IMR-90 (cell line): ENCODE measurements around the gene SPATA46. TPM values are rescaled to one million over a fixed set of nuclear protein-coding genes. Genes with fewer than 3 reads are reported as not detected.

Source experiments
- ATAC-seq: fragments of 200-7000 bp; cut with Tn5 transposase; 2 replicates; pipeline ENCODE4 v1.9.1; 2020; ENCODE audit warnings: low read depth, mild to moderate bottlenecking, moderate library complexity
- BruUV-seq: library from RNA; stranded (reverse); fragments of 400-500 nt; replicated peaks from 2 replicates; lab custom pipeline; 2021; lab: Mats Ljungman, UMichigan
- CTCF ChIA-PET: fragments of 300-600 bp; formaldehyde crosslinking; extraction: SDS; loops from one replicate; lab custom pipeline; 2021; ENCODE audit warnings: antibody characterized with exemption; lab: Yijun Ruan, JAX
- POLR2A ChIA-PET: fragments of 300-600 bp; sonication (Branson Sonifier 250); formaldehyde crosslinking; loops from one replicate; lab custom pipeline; 2022; ENCODE audit warnings: antibody characterized with exemption; ENCODE audit not compliant: unreplicated experiment; lab: Charles Lee
- DNase-seq: peaks from one replicate; pipeline ENCODE4 v3.0.0; 2013
- H2AFZ ChIP-seq: replicated peaks from 2 replicates; pipeline ENCODE3; 2013; ENCODE audit warnings: low read length, mild to moderate bottlenecking; ENCODE audit not compliant: poor library complexity
- H2AK5ac ChIP-seq: 2 replicates; pipeline ENCODE4 v1.6.1; 2013; ENCODE audit warnings: low read depth, low read length, inconsistent platforms
- H2AK9ac ChIP-seq: replicated peaks from 2 replicates; pipeline ENCODE3; 2013; ENCODE audit warnings: mild to moderate bottlenecking, low read depth, low read length, moderate library complexity; ENCODE audit not compliant: poor library complexity
- H2BK120ac ChIP-seq: 2 replicates; pipeline ENCODE4 v1.6.1; 2013; ENCODE audit warnings: low read depth, low read length, inconsistent platforms
- H2BK15ac ChIP-seq: 3 replicates; pipeline ENCODE4 v1.6.1; 2013; ENCODE audit warnings: low read depth, low read length, inconsistent platforms
- H2BK20ac ChIP-seq: 2 replicates; pipeline ENCODE4 v1.6.1; 2013; ENCODE audit warnings: low read depth, mild to moderate bottlenecking, inconsistent platforms, low read length, moderate library complexity
- H2BK5ac ChIP-seq: 2 replicates; pipeline ENCODE4 v1.6.1; 2013; ENCODE audit warnings: mild to moderate bottlenecking, low read depth, low read length, inconsistent platforms; ENCODE audit not compliant: poor library complexity, severe bottlenecking
- H3K14ac ChIP-seq: replicated peaks from 2 replicates; pipeline ENCODE4 v1.6.1; 2013; ENCODE audit warnings: low read depth, low read length, inconsistent platforms
- H3K18ac ChIP-seq: 2 replicates; pipeline ENCODE4 v1.6.1; 2013; ENCODE audit warnings: low read depth, low read length, control low read depth
- H3K23ac ChIP-seq: 2 replicates; pipeline ENCODE4 v1.6.1; 2013; ENCODE audit warnings: low read depth, low read length, inconsistent platforms
- H3K27ac ChIP-seq: 2 replicates; pipeline ENCODE4 v1.5.1; 2013; ENCODE audit warnings: mild to moderate bottlenecking, control low read depth, low read length; ENCODE audit not compliant: insufficient read depth
- H3K27me3 ChIP-seq: 2 replicates; pipeline ENCODE4 v1.6.1; 2013; ENCODE audit warnings: low read length; ENCODE audit not compliant: control insufficient read depth, insufficient read depth
- H3K36me3 ChIP-seq: 2 replicates; pipeline ENCODE4 v1.6.1; 2013; ENCODE audit warnings: low read length, mixed read lengths; ENCODE audit not compliant: control insufficient read depth, insufficient read depth
- H3K4ac ChIP-seq: 2 replicates; pipeline ENCODE4 v1.6.1; 2013; ENCODE audit warnings: low read depth, low read length, inconsistent platforms
- H3K4me1 ChIP-seq: 2 replicates; pipeline ENCODE4 v1.6.1; 2013; ENCODE audit warnings: low read length, mixed read lengths; ENCODE audit not compliant: control insufficient read depth, insufficient read depth
- H3K4me2 ChIP-seq: 2 replicates; pipeline ENCODE4 v1.6.1; 2013; ENCODE audit warnings: low read depth, mild to moderate bottlenecking, control low read depth, low read length, moderate library complexity
- H3K4me3 ChIP-seq: 2 replicates; pipeline ENCODE4 v1.5.1; 2013; ENCODE audit warnings: low read depth, mild to moderate bottlenecking, control low read depth, low read length, moderate library complexity; ENCODE audit not compliant: insufficient read depth
- H3K56ac ChIP-seq: 2 replicates; pipeline ENCODE4 v1.6.1; 2013; ENCODE audit warnings: low read length, inconsistent platforms; ENCODE audit not compliant: insufficient read depth; ENCODE audit errors: extremely low read depth
- H3K79me1 ChIP-seq, 2 experiments: 2 replicates each; pipeline ENCODE4 v1.6.1; 2013; ENCODE audit warnings: low read length in 2 of 2, inconsistent platforms in 1 of 2, low read depth in 1 of 2
- H3K9ac ChIP-seq: 2 replicates; pipeline ENCODE4 v1.6.1; 2013; ENCODE audit warnings: low read depth, low read length, control low read depth
- H3K9me1 ChIP-seq: 2 replicates; pipeline ENCODE4 v1.6.1; 2013; ENCODE audit warnings: low read length, inconsistent platforms; ENCODE audit not compliant: insufficient read depth
- H3K9me3 ChIP-seq: 2 replicates; pipeline ENCODE4 v1.6.1; 2013; ENCODE audit warnings: low read length; ENCODE audit not compliant: control insufficient read depth, insufficient read depth
- H4K20me1 ChIP-seq: 2 replicates; pipeline ENCODE4 v1.6.1; 2013; ENCODE audit warnings: low read length, inconsistent platforms; ENCODE audit not compliant: insufficient read depth
- H4K5ac ChIP-seq: 2 replicates; pipeline ENCODE4 v1.6.1; 2013; ENCODE audit warnings: mild to moderate bottlenecking, low read depth, low read length, control low read depth
- H4K8ac ChIP-seq, 2 experiments: 2 replicates each; pipeline ENCODE4 v1.6.1; 2013; ENCODE audit warnings: low read depth in 2 of 2, low read length in 2 of 2, control low read depth in 1 of 2, inconsistent platforms in 1 of 2
- H4K91ac ChIP-seq: 2 replicates; pipeline ENCODE4 v1.6.1; 2013; ENCODE audit warnings: low read depth, low read length, inconsistent platforms; ENCODE audit not compliant: insufficient read depth
- BHLHE40 ChIP-seq: fragments of 150-350 bp; IDR thresholded peaks from 2 replicates; pipeline ENCODE4 v1.6.1; 2016; ENCODE audit warnings: mild to moderate bottlenecking, low read depth, low read length
- CEBPB ChIP-seq: IDR thresholded peaks from 2 replicates; pipeline ENCODE4 v1.6.1; 2012; ENCODE audit warnings: low read depth, low read length, improper control_type of control experiment
- CHD1 ChIP-seq: IDR thresholded peaks from 2 replicates; pipeline ENCODE4 v1.6.1; 2012; ENCODE audit warnings: low read depth, low read length, improper control_type of control experiment
- FOS ChIP-seq: fragments of 150-350 bp; IDR thresholded peaks from 2 replicates; pipeline ENCODE4 v1.6.1; 2016; ENCODE audit warnings: low read depth, low read length
- NFE2L2 ChIP-seq: fragments of 150-350 bp; IDR thresholded peaks from 2 replicates; pipeline ENCODE4 v1.6.1; 2016; ENCODE audit warnings: low read depth, mild to moderate bottlenecking, low read length
- POLR2A ChIP-seq: IDR thresholded peaks from 2 replicates; pipeline ENCODE4 v1.6.1; 2012; ENCODE audit warnings: mild to moderate bottlenecking, low read depth, low read length
- RAD21 ChIP-seq: IDR thresholded peaks from 2 replicates; pipeline ENCODE4 v1.6.1; 2012; ENCODE audit warnings: low read length, improper control_type of control experiment
- RCOR1 ChIP-seq: IDR thresholded peaks from 2 replicates; pipeline ENCODE4 v1.6.1; 2012; ENCODE audit warnings: mild to moderate bottlenecking, low read length, improper control_type of control experiment; ENCODE audit not compliant: insufficient replicate concordance
- RFX5 ChIP-seq: IDR thresholded peaks from 2 replicates; pipeline ENCODE4 v1.8.0; 2012; ENCODE audit warnings: low read depth, mild to moderate bottlenecking, low read length, moderate library complexity
- SMC3 ChIP-seq: fragments of 150-350 bp; IDR thresholded peaks from 2 replicates; pipeline ENCODE4 v1.6.1; 2016; ENCODE audit warnings: low read depth, mild to moderate bottlenecking, antibody characterized with exemption, low read length, moderate library complexity
- WGBS, 2 experiments: methylation state at CpG; one replicate each; pipeline versions ENCODE4 v1.1.5 to v1.1.7; 2013; ENCODE audit warnings: missing lambda C conversion rate in 2 of 2; ENCODE audit not compliant: insufficient read length in 1 of 2; ENCODE audit errors: extremely low coverage in 2 of 2; 5-methylcytosine and 5-hydroxymethylcytosine counted together
- dilution Hi-C: fragments of 300-500 bp; cut with HindIII; formaldehyde crosslinking; loops from one replicate; pipeline ENCODE4 v1.14.3; 2018; ENCODE audit warnings: low sequenced_read_pairs; ENCODE audit not compliant: unreplicated experiment
- in situ Hi-C: fragments of 300-500 bp; cut with MboI; formaldehyde crosslinking; loops from 3 replicates; pipeline ENCODE4 v1.14.3; 2019; ENCODE audit warnings: low sequenced_read_pairs, inconsistent platforms, mixed read lengths
- intact Hi-C: fragments of 100-400 bp; cut with micrococcal nuclease; formaldehyde crosslinking; loops from 2 replicates; pipeline ENCODE4 v1.10.0; 2022
- polyA plus RNA-seq, 3 experiments: library from polyadenylated mRNA; depleted of rRNA; stranded (reverse); fragments of >200 nt; gene quantifications; 2 replicates each; pipeline ENCODE4 v1.2.3, GENCODE V29; 2012; ENCODE audit warnings: low replicate concordance in 1 of 3
- total RNA-seq: library from RNA; depleted of rRNA; stranded (reverse); fragments of >200 nt; gene quantifications from 2 replicates; pipeline ENCODE4 v1.2.3, GENCODE V29; 2012
- TF ChIP-seq, protein P1 (sequence below): conservative IDR thresholded peaks from 2 replicates; pipeline ENCODE4 v1.5.1; 2012; ENCODE audit warnings: mild to moderate bottlenecking, low read depth, low read length, improper control_type of control experiment
- TF ChIP-seq, protein P2 (sequence below): fragments of 150-350 bp; IDR thresholded peaks from 2 replicates; pipeline ENCODE4 v1.6.1; 2017; ENCODE audit warnings: mild to moderate bottlenecking, antibody characterized with exemption, low read length, low read depth
- TF ChIP-seq, protein P3 (sequence below): fragments of 150-350 bp; IDR thresholded peaks from 2 replicates; pipeline ENCODE4 v1.6.1; 2016; ENCODE audit warnings: low read depth, mild to moderate bottlenecking, low read length, moderate library complexity, borderline replicate concordance

SPATA46 gene
- total and polyA plus RNA-seq, 2 of the 4 experiments (the other 2 are of a cell fraction) = not detected

DNA sequence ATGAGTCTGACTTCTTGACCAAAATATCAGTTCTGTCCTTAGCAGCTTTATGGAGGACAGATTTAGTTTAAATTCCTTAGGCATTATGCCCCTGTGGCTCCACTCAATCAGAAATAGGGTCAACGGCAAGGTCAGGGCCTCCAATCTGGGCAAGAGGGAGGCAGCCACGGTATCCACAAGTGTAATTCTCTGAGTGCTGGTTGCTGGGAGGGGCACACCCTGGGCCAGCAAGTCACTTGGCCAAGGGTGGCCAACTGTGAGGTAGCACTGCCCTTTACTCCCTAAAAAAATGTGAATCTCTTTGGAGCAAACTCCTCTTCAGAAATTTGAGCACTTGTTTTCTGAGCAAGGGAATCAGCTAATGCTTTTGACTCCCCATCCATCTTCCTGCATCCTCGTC is 12.8 kb downstream of the SPATA46 start:
- H3K4me1 ChIP-seq = no peaks in the 10 kb centered on the region
- intact Hi-C loops (no loop called here), in situ Hi-C loops (no loop called here), dilution Hi-C loops (no loop called here)
- BruUV-seq = no TSS peak
- ATAC-seq (no peak), DNase-seq (no peak)
- H3K9me1 ChIP-seq = no peaks in the 10 kb centered on the region; the same call in 1 of the 2 replicates
- no peak overlapping the region for H2BK20ac ChIP-seq
- no peaks in the 10 kb centered on the region for H4K20me1 ChIP-seq
- H2AFZ ChIP-seq = no peak overlapping the region
- no peak overlapping the region for H3K23ac ChIP-seq
- ChIA-PET POLR2A (no interaction called here), CTCF (interaction anchor here (0.6 kb wide), 1 partner anchor 19 kb away, joined by 6 read pairs; no protein-coding TSS in a partner anchor)
- no peak overlapping the region for H3K18ac ChIP-seq
- no peak overlapping the region for H3K4me3 ChIP-seq
- TF ChIP-seq, protein P1, sequence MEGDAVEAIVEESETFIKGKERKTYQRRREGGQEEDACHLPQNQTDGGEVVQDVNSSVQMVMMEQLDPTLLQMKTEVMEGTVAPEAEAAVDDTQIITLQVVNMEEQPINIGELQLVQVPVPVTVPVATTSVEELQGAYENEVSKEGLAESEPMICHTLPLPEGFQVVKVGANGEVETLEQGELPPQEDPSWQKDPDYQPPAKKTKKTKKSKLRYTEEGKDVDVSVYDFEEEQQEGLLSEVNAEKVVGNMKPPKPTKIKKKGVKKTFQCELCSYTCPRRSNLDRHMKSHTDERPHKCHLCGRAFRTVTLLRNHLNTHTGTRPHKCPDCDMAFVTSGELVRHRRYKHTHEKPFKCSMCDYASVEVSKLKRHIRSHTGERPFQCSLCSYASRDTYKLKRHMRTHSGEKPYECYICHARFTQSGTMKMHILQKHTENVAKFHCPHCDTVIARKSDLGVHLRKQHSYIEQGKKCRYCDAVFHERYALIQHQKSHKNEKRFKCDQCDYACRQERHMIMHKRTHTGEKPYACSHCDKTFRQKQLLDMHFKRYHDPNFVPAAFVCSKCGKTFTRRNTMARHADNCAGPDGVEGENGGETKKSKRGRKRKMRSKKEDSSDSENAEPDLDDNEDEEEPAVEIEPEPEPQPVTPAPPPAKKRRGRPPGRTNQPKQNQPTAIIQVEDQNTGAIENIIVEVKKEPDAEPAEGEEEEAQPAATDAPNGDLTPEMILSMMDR = no peak
- TF ChIP-seq, protein P2, sequence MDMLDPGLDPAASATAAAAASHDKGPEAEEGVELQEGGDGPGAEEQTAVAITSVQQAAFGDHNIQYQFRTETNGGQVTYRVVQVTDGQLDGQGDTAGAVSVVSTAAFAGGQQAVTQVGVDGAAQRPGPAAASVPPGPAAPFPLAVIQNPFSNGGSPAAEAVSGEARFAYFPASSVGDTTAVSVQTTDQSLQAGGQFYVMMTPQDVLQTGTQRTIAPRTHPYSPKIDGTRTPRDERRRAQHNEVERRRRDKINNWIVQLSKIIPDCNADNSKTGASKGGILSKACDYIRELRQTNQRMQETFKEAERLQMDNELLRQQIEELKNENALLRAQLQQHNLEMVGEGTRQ = no peak
- no peak for TF ChIP-seq FOS
- TF ChIP-seq BHLHE40 = no peak
- no peak for TF ChIP-seq CHD1
- no peak for TF ChIP-seq RAD21
- no peak for TF ChIP-seq RFX5
- no peak for TF ChIP-seq NFE2L2
- no peak for TF ChIP-seq SMC3
- TF ChIP-seq POLR2A = no peak
- TF ChIP-seq RCOR1 = no peak
- TF ChIP-seq CEBPB = no peak
- TF ChIP-seq, protein P3, sequence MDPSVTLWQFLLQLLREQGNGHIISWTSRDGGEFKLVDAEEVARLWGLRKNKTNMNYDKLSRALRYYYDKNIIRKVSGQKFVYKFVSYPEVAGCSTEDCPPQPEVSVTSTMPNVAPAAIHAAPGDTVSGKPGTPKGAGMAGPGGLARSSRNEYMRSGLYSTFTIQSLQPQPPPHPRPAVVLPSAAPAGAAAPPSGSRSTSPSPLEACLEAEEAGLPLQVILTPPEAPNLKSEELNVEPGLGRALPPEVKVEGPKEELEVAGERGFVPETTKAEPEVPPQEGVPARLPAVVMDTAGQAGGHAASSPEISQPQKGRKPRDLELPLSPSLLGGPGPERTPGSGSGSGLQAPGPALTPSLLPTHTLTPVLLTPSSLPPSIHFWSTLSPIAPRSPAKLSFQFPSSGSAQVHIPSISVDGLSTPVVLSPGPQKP = no peak
- no peak overlapping the region for H4K5ac ChIP-seq
- no peak overlapping the region for H2AK5ac ChIP-seq
- H3K14ac ChIP-seq = no peak overlapping the region
- no peak overlapping the region for H4K91ac ChIP-seq
- no peak overlapping the region for H4K8ac ChIP-seq
- no peaks in the 10 kb centered on the region for H3K9me3 ChIP-seq
- no peaks in the 10 kb centered on the region for H3K36me3 ChIP-seq
- no peak overlapping the region for H2BK120ac ChIP-seq
- H2BK15ac ChIP-seq = no peak overlapping the region
- H2AK9ac ChIP-seq = no peak overlapping the region
- H3K9ac ChIP-seq = no peak overlapping the region
- H2BK5ac ChIP-seq = no peak overlapping the region
- H3K79me1 ChIP-seq = no peaks in the 10 kb centered on the region
- peaks cover 13% of the 10 kb centered on the region for H3K27me3 ChIP-seq
- no peak overlapping the region for H3K27ac ChIP-seq
- no peak overlapping the region for H3K56ac ChIP-seq
- H3K4ac ChIP-seq = no peak overlapping the region
- 59% methylated on average over 3 of the region's 3 CpGs; no CpG with 5 or more reads in 1 of the 2 experiments for WGBS, 2 experiments
- no peak overlapping the region for H3K4me2 ChIP-seq
